ENCODE results near the gene HSPA6.

DNA sequence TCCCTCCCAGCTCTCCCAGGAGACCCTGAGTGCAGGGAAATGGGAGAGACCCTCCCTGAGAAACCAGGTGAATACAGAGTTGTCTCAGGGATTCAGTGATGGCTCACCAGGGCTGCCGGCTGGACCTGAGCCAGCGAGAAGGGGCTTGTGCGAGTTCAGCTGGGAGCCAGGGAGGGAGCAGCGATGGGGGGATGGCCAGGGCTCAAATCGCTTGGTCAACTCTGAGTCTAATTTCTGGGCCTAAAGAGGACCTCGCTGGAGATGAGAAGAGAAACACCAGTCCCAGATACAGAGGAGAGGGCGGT lies 12.6 kb upstream of the HSPA6 start:
- TF ChIP-seq POLR2AphosphoS5 (IDR thresholded peaks at IDR 0.05; ENCODE audit: borderline replicate concordance, low read depth, low read length) (no peak), EZH2 (IDR thresholded peaks at IDR 0.05) (no peak), FOXP2 (optimal IDR thresholded peaks at IDR 0.05; ENCODE audit: control extremely low read depth, extremely low read length, insufficient read depth) (no peak)
